GM18511 (cell line): Measurements from ENCODE around the gene UGT1A1.

Experiments used
- ATAC-seq: cut with Tn5 transposase; IDR thresholded peaks from one replicate; pipeline ENCODE4 v1.9.1; 2021; ENCODE audit warnings: mild to moderate bottlenecking, moderate library complexity; ENCODE audit not compliant: unreplicated experiment

UGT1A1 gene

DNA sequence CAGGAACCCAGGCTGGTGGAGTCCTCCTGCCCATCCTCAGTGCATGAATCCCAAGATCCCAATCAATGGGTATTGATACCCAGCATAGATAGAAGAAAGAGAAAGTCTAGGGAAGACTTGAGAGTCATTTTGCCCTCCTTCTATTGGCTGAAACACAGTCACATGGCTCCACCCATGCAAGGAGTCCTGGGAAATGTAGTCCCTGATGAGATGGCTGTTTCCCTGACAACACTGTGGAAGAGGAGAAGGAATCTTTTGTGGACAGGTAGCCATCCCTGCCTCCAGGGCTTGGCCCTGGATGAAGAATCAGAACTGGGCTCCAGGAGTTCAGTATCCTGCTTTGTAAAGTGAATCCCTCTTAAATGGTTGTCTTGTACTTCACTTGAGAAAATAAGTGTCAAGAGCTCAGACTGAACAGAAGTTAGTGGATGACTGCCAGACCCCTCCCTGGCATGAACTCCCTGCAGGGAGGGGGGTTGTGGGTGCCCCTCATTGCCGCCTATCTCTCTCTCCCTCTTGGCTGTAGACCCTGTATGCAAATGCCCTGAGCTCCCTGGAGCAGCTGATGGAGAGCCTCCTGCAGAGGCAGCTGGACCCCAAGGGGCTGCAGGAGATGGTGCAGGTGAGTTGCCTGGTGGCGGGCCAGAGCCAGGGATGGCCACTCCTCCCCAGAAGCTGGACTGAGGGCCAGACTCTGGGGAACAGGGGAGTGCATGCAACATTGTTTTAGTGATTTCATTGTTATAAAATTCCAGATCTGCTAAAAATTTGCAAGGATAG, 54.2 kb downstream of the UGT1A1 start:
- no peak for ATAC-seq

- ATAC-seq: no peak
These were observed 55.8 kb downstream of the UGT1A1 start for GRCh38 chr2:233815861-233816260.

DNA sequence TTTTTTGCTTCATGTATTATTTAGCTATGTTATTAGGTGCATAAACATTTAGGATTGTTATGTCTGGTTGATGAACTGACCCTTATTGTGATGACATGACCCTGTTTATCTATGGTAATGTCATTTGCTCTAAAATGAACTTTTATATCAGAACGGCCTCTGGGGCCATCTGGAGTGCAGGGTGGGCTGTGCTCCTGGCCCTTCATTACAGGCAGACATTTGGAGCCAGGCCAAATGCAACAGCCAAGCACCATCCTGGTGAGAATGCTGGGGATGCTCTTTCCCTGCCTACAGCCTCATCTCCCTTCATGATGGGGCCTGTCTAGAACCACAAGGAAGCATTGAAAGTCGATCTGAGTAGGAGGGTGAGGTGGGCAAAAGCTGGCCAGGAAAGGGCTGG, 56.3 kb downstream of the UGT1A1 start:
- ATAC-seq: no peak

GRCh38 chr2:233816771-233817170, 56.7 kb downstream of the UGT1A1 start:
- no peak for ATAC-seq

- ATAC-seq: no peak
These were observed 57.4 kb downstream of the UGT1A1 start for GRCh38 chr2:233817361-233817911.

GRCh38 chr2:233817995-233818638, 58.0 kb downstream of the UGT1A1 start:
- no peak for ATAC-seq

GRCh38 chr2:233818639-233819621, 58.9 kb downstream of the UGT1A1 start:
- no peak for ATAC-seq

DNA sequence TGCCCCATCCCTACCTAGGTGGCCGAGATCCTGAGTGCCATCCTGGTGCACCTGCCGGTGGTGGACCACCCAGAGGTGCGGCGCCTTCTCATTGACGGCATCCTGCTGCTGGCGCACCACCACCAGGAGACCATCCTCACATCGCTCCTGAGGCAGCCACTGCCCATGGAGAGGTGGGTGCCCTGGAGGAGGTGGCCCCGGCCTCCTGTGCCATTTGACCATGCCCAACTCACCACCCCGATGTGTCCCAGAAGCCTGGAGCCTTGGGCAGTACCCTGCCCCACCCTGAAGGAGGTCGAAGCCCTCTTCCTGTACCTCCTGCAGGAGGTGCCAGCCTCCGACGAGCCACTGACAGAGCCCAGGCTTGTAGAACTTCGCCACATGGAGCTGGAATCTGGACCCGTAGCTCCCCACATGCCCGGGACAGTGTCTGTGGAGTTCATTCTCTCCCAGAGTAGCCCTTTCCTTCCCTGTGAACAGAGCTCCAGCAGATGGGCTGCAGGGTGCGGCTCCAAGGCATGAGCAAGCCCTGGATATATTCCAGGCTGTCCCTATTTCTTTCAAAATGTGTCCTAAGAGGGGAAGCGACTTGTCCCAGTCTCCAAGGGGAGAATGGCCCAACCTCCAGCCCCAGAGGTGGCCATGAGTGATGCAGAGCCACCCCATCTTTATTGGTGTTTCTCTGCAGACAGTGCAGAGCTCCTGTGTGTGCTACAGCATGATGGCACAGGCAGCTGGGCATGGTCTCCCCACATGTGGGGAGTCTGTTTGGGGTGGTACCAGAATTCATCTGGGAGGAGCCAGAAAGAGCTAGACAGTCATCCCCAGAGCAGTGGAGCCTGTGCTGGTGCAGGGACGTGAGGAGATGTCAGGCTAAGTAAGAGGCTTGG, 60.1 kb downstream of the UGT1A1 start:
- ATAC-seq: no peak

GRCh38 chr2:233820774-233821105, 60.7 kb downstream of the UGT1A1 start:
- no peak for ATAC-seq

DNA sequence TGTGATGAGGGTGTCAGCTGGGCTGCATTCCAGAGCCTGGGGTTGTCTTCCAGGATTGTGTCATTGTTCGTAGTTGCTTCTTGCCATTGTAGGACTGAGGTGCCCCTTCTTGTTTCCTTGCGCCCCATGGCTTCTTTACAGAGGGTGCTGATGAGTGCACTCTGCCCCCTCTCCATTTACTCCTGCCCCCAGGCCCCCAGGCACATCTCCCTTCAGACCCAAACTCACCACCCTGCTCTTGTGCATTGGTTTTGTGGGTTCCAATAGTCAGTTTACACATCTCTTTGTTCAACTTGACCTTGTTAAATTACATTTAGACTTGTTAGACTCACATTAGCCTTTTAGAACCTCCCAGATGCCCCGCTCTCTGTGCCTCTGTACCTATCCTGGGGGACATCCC, 61.1 kb downstream of the UGT1A1 start:
- ATAC-seq: no peak

GRCh38 chr2:233821709-233822100, 61.6 kb downstream of the UGT1A1 start:
- no peak for ATAC-seq

- no peak for ATAC-seq
These were observed 62.2 kb downstream of the UGT1A1 start for GRCh38 chr2:233822101-233822771.
